SK-N-SH (cell line): ENCODE measurements around the gene OBSL1. TPM values are rescaled to one million over a fixed set of nuclear protein-coding genes. Genes with fewer than 3 reads are reported as not detected.

Source experiments
- CTCF ChIA-PET: fragments of 300-600, 350-600 bp; formaldehyde crosslinking; extraction: SDS; loops from one replicate; lab custom pipeline; 2021; lab: Yijun Ruan, JAX
- POLR2A ChIA-PET: fragments of 350-600 bp; sonication (Branson Sonifier 250); formaldehyde crosslinking; extraction: SDS; loops from one replicate; lab custom pipeline; 2020; ENCODE audit warnings: antibody characterized with exemption, inconsistent platforms; lab: Yijun Ruan, JAX
- DNase-seq: peaks from one replicate; pipeline ENCODE4 v3.0.0; 2012
- H2AFZ ChIP-seq: fragments of 200-600 bp; sonication (generic); 2 replicates; pipeline ENCODE4 v1.8.1; 2016; ENCODE audit warnings: antibody characterized with exemption, mild to moderate bottlenecking, low read depth
- H3F3A ChIP-seq: fragments of 200-600 bp; sonication (generic); replicated peaks from 2 replicates; pipeline ENCODE3; 2016; ENCODE audit warnings: antibody characterized with exemption, mild to moderate bottlenecking; ENCODE audit not compliant: insufficient read depth
- H3K27ac ChIP-seq, 2 experiments: fragments of 200-500 bp in 1 of 2; fragments of 200-600 bp in 1 of 2; sonication (Bioruptor generic) in 1 of 2; sonication (generic), shearing (Covaris generic) in 1 of 2; 2 replicates each; pipeline versions ENCODE4 v1.5.1 to v1.6.1; 2014 to 2016; ENCODE audit warnings: low read depth in 2 of 2, inconsistent platforms in 1 of 2, low read length in 1 of 2, mild to moderate bottlenecking in 1 of 2, mixed read lengths in 1 of 2
- H3K27me3 ChIP-seq: fragments of 200-600 bp; sonication (generic), shearing (Covaris generic); 2 replicates; pipeline ENCODE4 v1.6.1; 2016; ENCODE audit warnings: mixed run types; ENCODE audit not compliant: insufficient read depth
- H3K36me3 ChIP-seq, 2 experiments: fragments of 200-500 bp in 1 of 2; fragments of 200-600 bp in 1 of 2; sonication (Bioruptor generic) in 1 of 2; sonication (generic) in 1 of 2; replicated peaks in 1 of 2; 2 replicates each; pipeline versions ENCODE3 to v1.5.1; 2014 to 2016; ENCODE audit warnings: low read length in 1 of 2, mild to moderate bottlenecking in 1 of 2; ENCODE audit not compliant: insufficient read depth in 2 of 2, control insufficient read depth in 1 of 2
- H3K4me1 ChIP-seq, 2 experiments: fragments of 200-500 bp in 1 of 2; fragments of 200-600 bp in 1 of 2; sonication (Bioruptor generic) in 1 of 2; sonication (generic), shearing (Covaris generic) in 1 of 2; 2 replicates each; pipeline versions ENCODE4 v1.5.1 to v1.6.1; 2014 to 2016; ENCODE audit warnings: low read depth in 1 of 2, low read length in 1 of 2, mixed run types in 1 of 2; ENCODE audit not compliant: insufficient read depth in 2 of 2, control insufficient read depth in 1 of 2
- H3K4me2 ChIP-seq: fragments of 200-600 bp; sonication (generic), shearing (Covaris generic); 2 replicates; pipeline ENCODE4 v1.6.1; 2017; ENCODE audit warnings: mixed run types
- H3K4me3 ChIP-seq, 2 experiments: fragments of 200-500 bp in 1 of 2; fragments of 200-600 bp in 1 of 2; sonication (Bioruptor generic) in 1 of 2; sonication (generic), shearing (Covaris generic) in 1 of 2; 2 replicates each; pipeline versions ENCODE4 v1.5.1 to v1.8.1; 2014 to 2016; ENCODE audit warnings: low read depth in 2 of 2, inconsistent platforms in 1 of 2, low read length in 1 of 2, mild to moderate bottlenecking in 1 of 2, mixed read lengths in 1 of 2, moderate library complexity in 1 of 2
- H3K79me2 ChIP-seq: fragments of 200-600 bp; sonication (generic); 2 replicates; pipeline ENCODE4 v1.8.1; 2017; ENCODE audit warnings: mild to moderate bottlenecking; ENCODE audit not compliant: insufficient read depth
- H3K9ac ChIP-seq: fragments of 200-600 bp; sonication (generic); 2 replicates; pipeline ENCODE4 v1.6.1; 2017; ENCODE audit warnings: mixed run types
- H3K9me2 ChIP-seq: fragments of 200-600 bp; sonication (generic); 2 replicates; pipeline ENCODE4 v1.6.1; 2017; ENCODE audit warnings: mixed run types
- H3K9me3 ChIP-seq: fragments of 200-600 bp; sonication (generic); 2 replicates; pipeline ENCODE4 v1.6.1; 2017; ENCODE audit warnings: mixed run types, mild to moderate bottlenecking, moderate library complexity
- H4K20me1 ChIP-seq: fragments of 200-600 bp; sonication (generic); 2 replicates; pipeline ENCODE4 v1.6.1; 2017; ENCODE audit warnings: mild to moderate bottlenecking, mixed run types; ENCODE audit not compliant: insufficient read depth
- EP300 ChIP-seq, 2 experiments: IDR thresholded peaks; 2 replicates each; pipeline versions ENCODE4 v1.4.0 to v1.6.1; 2012; ENCODE audit warnings: borderline replicate concordance in 1 of 2, low read depth in 1 of 2, low read length in 1 of 2
- GATA2 ChIP-seq: sonication (generic); formaldehyde crosslinking; IDR thresholded peaks from 2 replicates; pipeline ENCODE4 v1.5.0; 2020; ENCODE audit warnings: mild to moderate bottlenecking, missing genetic modification reagents
- MXI1 ChIP-seq: IDR thresholded peaks from 2 replicates; pipeline ENCODE4 v1.6.1; 2012; ENCODE audit warnings: mild to moderate bottlenecking, low read depth, low read length, improper control_type of control experiment
- POLR2AphosphoS5 ChIP-seq: IDR thresholded peaks from 2 replicates; pipeline ENCODE4 v1.6.1; 2012; ENCODE audit warnings: low read depth, low read length
- YY1 ChIP-seq: IDR thresholded peaks from 2 replicates; pipeline ENCODE4 v1.4.0; 2012; ENCODE audit warnings: low read depth, mild to moderate bottlenecking
- WGBS: methylation state at CpG from one replicate; pipeline ENCODE4 v1.1.6; 2017; ENCODE audit warnings: low lambda C conversion rate; 5-methylcytosine and 5-hydroxymethylcytosine counted together
- polyA plus RNA-seq, 3 experiments: library from polyadenylated mRNA; depleted of rRNA; stranded (reverse); fragments of >200 nt; gene quantifications; 2 replicates each; pipeline ENCODE4 v1.2.3, GENCODE V29; 2012

OBSL1 gene
- polyA plus RNA-seq, 1 of the 3 experiments (the other 2 are of a cell fraction) = 93.0 TPM

DNA sequence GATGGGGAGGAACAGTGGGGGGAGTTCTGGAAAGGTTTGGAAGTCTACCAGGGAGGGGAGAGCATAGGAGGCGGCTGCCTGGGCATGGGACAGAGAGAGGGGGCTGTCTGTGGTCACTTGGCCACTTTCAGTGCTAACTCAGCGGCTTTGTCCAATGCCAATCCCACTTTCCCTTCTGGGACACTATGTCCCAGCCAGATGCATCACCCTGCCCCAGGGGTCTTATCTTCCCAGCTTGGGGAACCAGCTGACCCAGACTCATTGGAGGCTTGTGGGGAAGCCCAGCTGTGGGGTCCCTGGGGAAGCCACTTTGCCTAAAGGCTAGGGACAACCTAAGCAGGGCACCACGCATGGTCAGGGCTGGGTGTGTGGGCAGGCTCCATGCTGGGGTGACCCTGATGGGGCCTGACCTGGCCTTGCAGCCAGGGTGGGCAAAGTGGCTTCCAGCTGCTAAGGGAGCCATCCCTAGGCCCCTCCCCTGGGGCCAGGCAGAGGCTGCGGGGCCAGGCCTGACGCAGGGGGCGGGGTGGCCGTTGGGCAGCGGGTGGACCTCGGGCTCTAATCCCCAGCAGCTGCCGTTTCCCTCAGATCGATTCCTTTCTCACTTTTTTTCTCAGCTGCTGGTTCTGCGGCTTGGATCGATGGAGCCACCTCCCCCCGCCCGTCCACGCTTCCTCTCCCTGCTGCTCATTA, 58.7 kb downstream of the OBSL1 start:
- Histone ChIP-seq H3K79me2 (no peaks in the 10 kb centered on the region), H3F3A (no peaks in the 10 kb centered on the region), H3K36me3 (no peaks in the 10 kb centered on the region), H3K4me2 (no peak overlapping the region), H3K9ac (no peak overlapping the region), H3K27me3 (peaks cover 33% of the 10 kb centered on the region), H3K4me3 (no peak overlapping the region), H3K9me2 (no peaks in the 10 kb centered on the region), H3K27ac (peak overlapping the region in 1 of 2 experiments; percentile 96; a peak in 2 of 4 replicates), H3K9me3 (no peaks in the 10 kb centered on the region)
- peak; percentile 61 for DNase-seq
- WGBS = 56% methylated on average over 10 of the region's 16 CpGs
- TF ChIP-seq GATA2 (CRISPR knock-in tag) = peak; percentile 44; the same call in 1 of the 2 replicates
- 0 out of 2 replicates have a peak, but pooled peaks have one; percentile 20 for TF ChIP-seq MXI1
- no peak for TF ChIP-seq POLR2AphosphoS5
- TF ChIP-seq, all 33 proteins: peak for 2
- ChIA-PET CTCF (interaction anchor here (2.0 to 62.1 kb wide), 3 partner anchors 2 to 53 kb away, joined by 6 to 2824 read pairs (median 2824); partner anchors contain the start of genes ASIC4, CHPF, GMPPA and TMEM198), POLR2A (interaction anchor here (1.0 to 13.5 kb wide), 4 partner anchors 9 to 14 kb away, joined by 4 to 210 read pairs (median 22); partner anchors contain the start of gene GMPPA)
- Histone ChIP-seq H2AFZ (no peak overlapping the region), H4K20me1 (no peaks in the 10 kb centered on the region), H3K4me1 (peaks cover 3 to 100% of the 10 kb centered on the region in 2 experiments; a peak in 2 of 4 replicates)

- no peak overlapping the region for H3K4me3 ChIP-seq
- TF ChIP-seq EP300 (IDR thresholded peaks at IDR 0.05; ENCODE audit: borderline replicate concordance in 1 of 2, low read depth in 1 of 2, low read length in 1 of 2) (peak in 1 of 2 experiments; percentile 61; a peak in 2 of 4 replicates), YY1 (no peak), GATA2 (CRISPR knock-in tag) (peak; percentile 49; the same call in 1 of the 2 replicates)
- ChIA-PET CTCF (interaction anchor here (0.6 to 62.1 kb wide), 8 partner anchors 3 to 352 kb away, joined by 3 to 2824 read pairs (median 4); partner anchors contain the start of genes ASIC4, CHPF, GMPPA and TMEM198), POLR2A (interaction anchor here (0.9 to 13.5 kb wide), 7 partner anchors 9 to 52 kb away, joined by 3 to 210 read pairs (median 6); partner anchors contain the start of gene GMPPA)
- no peak overlapping the region for H2AFZ ChIP-seq
- H3K4me1 ChIP-seq = peaks cover 3 to 99% of the 10 kb centered on the region in 2 experiments; a peak in 2 of 4 replicates
- H3K9me3 ChIP-seq = no peaks in the 10 kb centered on the region
- no peak overlapping the region for H3K4me2 ChIP-seq
- peaks cover 0 to under 1% of the 10 kb centered on the region in 2 experiments for H3K36me3 ChIP-seq
- peak overlapping the region in 1 of 2 experiments; percentile 96; a peak in 2 of 4 replicates for H3K27ac ChIP-seq
- no peaks in the 10 kb centered on the region for H3K79me2 ChIP-seq
- H3K9ac ChIP-seq = no peak overlapping the region
- no peaks in the 10 kb centered on the region for H3F3A ChIP-seq
- H3K27me3 ChIP-seq = peaks cover 26% of the 10 kb centered on the region
- H3K9me2 ChIP-seq = no peaks in the 10 kb centered on the region
- peak; percentile 75 for DNase-seq
- 45% methylated on average over 15 of the region's 15 CpGs for WGBS
- no peaks in the 10 kb centered on the region for H4K20me1 ChIP-seq
Observed at GRCh38 chr2:219511547-219512325, 59.6 kb downstream of the OBSL1 start.
